DND-41 (cell line): ENCODE data around the gene CASTOR1.

ENCODE experiments used
- ATAC-seq: fragments of 200-7000 bp; cut with Tn5 transposase; 3 replicates; pipeline ENCODE4 v1.9.1; 2021; ENCODE audit warnings: low read depth; ENCODE audit not compliant: insufficient read depth
- DNase-seq: peaks from one replicate; pipeline ENCODE4 v3.0.0-alpha.2; 2020
- H2AFZ ChIP-seq: 2 replicates; pipeline ENCODE4 v1.6.0; 2012; ENCODE audit warnings: low read depth, low read length
- H3K27ac ChIP-seq: 2 replicates; pipeline ENCODE4 v1.5.1; 2012; ENCODE audit warnings: low read length, inconsistent platforms
- H3K27me3 ChIP-seq: fragments of 200-600 bp; sonication (generic); 2 replicates; pipeline ENCODE4 v1.6.0; 2012; ENCODE audit warnings: low read length, mild to moderate bottlenecking, inconsistent platforms; ENCODE audit not compliant: insufficient read depth, poor library complexity
- H3K36me3 ChIP-seq: 2 replicates; pipeline ENCODE4 v1.5.1; 2012; ENCODE audit warnings: low read length, inconsistent platforms; ENCODE audit not compliant: insufficient read depth
- H3K4me1 ChIP-seq: 2 replicates; pipeline ENCODE4 v1.5.1; 2012; ENCODE audit warnings: mild to moderate bottlenecking, low read length; ENCODE audit not compliant: insufficient read depth
- H3K4me2 ChIP-seq: 2 replicates; pipeline ENCODE4 v1.6.0; 2012; ENCODE audit warnings: mild to moderate bottlenecking, moderate library complexity, low read length, inconsistent platforms; ENCODE audit not compliant: insufficient read depth
- H3K4me3 ChIP-seq, 2 experiments: fragments of 200-600 bp in 1 of 2; shearing (Covaris generic) in 1 of 2; 2 replicates each; pipeline ENCODE4 v1.5.1; 2012 to 2016; ENCODE audit warnings: inconsistent platforms in 2 of 2, low read length in 2 of 2, mild to moderate bottlenecking in 2 of 2, low read depth in 1 of 2, moderate library complexity in 1 of 2
- H3K79me2 ChIP-seq: 2 replicates; pipeline ENCODE4 v1.6.0; 2012; ENCODE audit warnings: low read length, inconsistent platforms; ENCODE audit not compliant: insufficient read depth
- H3K9ac ChIP-seq: 2 replicates; pipeline ENCODE4 v1.6.0; 2012; ENCODE audit warnings: low read depth, mild to moderate bottlenecking, inconsistent platforms, low read length, moderate library complexity
- H3K9me3 ChIP-seq: 2 replicates; pipeline ENCODE4 v1.5.1; 2012; ENCODE audit warnings: low read length, moderate library complexity, mild to moderate bottlenecking, inconsistent platforms; ENCODE audit not compliant: insufficient read depth, severe bottlenecking
- H4K20me1 ChIP-seq: 2 replicates; pipeline ENCODE4 v1.6.0; 2012; ENCODE audit warnings: low read length; ENCODE audit not compliant: insufficient read depth
- CTCF ChIP-seq: IDR thresholded peaks from 2 replicates; pipeline ENCODE4 v1.5.1; 2012; ENCODE audit warnings: borderline replicate concordance, low read length, moderate library complexity, mild to moderate bottlenecking; ENCODE audit not compliant: poor library complexity, severe bottlenecking; ENCODE audit errors: extremely low read depth
- EZH2 ChIP-seq: IDR thresholded peaks from 3 replicates; pipeline ENCODE4 v1.6.1; 2012; ENCODE audit warnings: borderline replicate concordance, low read depth, mild to moderate bottlenecking, moderate library complexity, low read length, inconsistent platforms; ENCODE audit not compliant: severe bottlenecking

Gene CASTOR1

GRCh38 chr22:30270832-30271231 lies 18.5 kb downstream of the CASTOR1 start:
- Histone ChIP-seq H4K20me1 (no peaks in the 10 kb centered on the region), H3K4me1 (peaks cover 86% of the 10 kb centered on the region), H3K9ac (peak overlapping the region; percentile 13; the same call in 1 of the 2 replicates), H3K4me2 (no peak overlapping the region), H3K79me2 (peaks cover 79% of the 10 kb centered on the region), H3K9me3 (no peaks in the 10 kb centered on the region), H3K4me3 (no peak overlapping the region), H3K36me3 (peaks cover 50% of the 10 kb centered on the region), H3K27ac (peak overlapping the region; percentile 51), H3K27me3 (no peaks in the 10 kb centered on the region), H2AFZ (no peak overlapping the region)
- DNase-seq (no peak), ATAC-seq (no peak)
- TF ChIP-seq EZH2 (no peak), CTCF (no peak)

DNA sequence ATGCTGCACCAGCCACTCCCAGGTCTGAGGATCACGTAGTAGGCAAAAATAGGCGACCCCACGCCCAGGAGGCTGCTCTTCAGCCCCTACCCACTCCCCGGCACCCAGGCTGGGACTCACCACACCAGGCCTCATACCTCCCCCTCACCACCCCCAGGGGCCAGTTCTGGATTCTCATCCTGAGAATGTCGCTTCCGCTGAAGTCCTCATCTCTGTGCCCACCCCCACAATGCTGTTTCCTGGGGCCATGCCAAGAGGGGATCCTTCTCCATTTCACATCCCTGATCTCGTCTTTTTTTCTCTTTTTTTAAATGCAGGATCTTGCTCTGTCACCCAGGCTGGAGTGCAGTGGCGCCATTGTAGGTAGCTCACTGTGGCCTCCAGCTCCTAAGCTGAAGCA lies 21.0 kb downstream of the CASTOR1 start:
- Histone ChIP-seq H3K9me3 (no peaks in the 10 kb centered on the region), H3K4me2 (peak overlapping the region; percentile 99), H3K4me1 (peaks cover 86% of the 10 kb centered on the region), H3K79me2 (peaks cover 91% of the 10 kb centered on the region), H3K9ac (peak overlapping the region; percentile 93), H4K20me1 (peaks cover 24% of the 10 kb centered on the region), H3K4me3 (peak overlapping the region in 1 of 2 experiments; percentile 85; a peak in 2 of 4 replicates), H2AFZ (no peak overlapping the region), H3K27ac (peak overlapping the region; percentile 96), H3K27me3 (no peaks in the 10 kb centered on the region), H3K36me3 (peaks cover 71% of the 10 kb centered on the region)
- DNase-seq (peak; percentile 42), ATAC-seq (no peak)
- TF ChIP-seq CTCF (no peak), EZH2 (no peak)

- TF ChIP-seq CTCF: peak; percentile 61
- no peak for TF ChIP-seq EZH2
- Histone ChIP-seq H3K27me3 (no peaks in the 10 kb centered on the region), H3K27ac (peak overlapping the region; percentile 96), H3K9ac (peak overlapping the region; percentile 93), H3K4me3 (peak overlapping the region; percentile 70 to 85), H3K4me2 (peak overlapping the region; percentile 99), H3K79me2 (peaks cover 91% of the 10 kb centered on the region), H2AFZ (no peak overlapping the region), H4K20me1 (peaks cover 28% of the 10 kb centered on the region), H3K4me1 (peaks cover 86% of the 10 kb centered on the region), H3K9me3 (no peaks in the 10 kb centered on the region), H3K36me3 (peaks cover 77% of the 10 kb centered on the region)
- peak; percentile 41 for ATAC-seq
- peak; percentile 95 for DNase-seq
Measured at GRCh38 chr22:30267382-30268302, 21.7 kb downstream of the CASTOR1 start.
